Common myeloid progenitor, CD34-positive (primary cell): ENCODE results near the gene DRGX.
A peak's percentile ranks its signal among the peaks of the same experiment; 100 is the strongest.

Experiments used
- CTCF ChIA-PET: fragments of 350-600 bp; sonication (Branson Sonifier 250); formaldehyde crosslinking; loops from one replicate; lab custom pipeline; 2021; ENCODE audit warnings: antibody characterized with exemption; lab: Charles Lee
- POLR2A ChIA-PET: fragments of 350-600 bp; sonication (Branson Sonifier 250); formaldehyde crosslinking; loops from one replicate; lab custom pipeline; 2021; ENCODE audit warnings: antibody characterized with exemption; lab: Charles Lee
- DNase-seq, 3 donors: peaks; one replicate each; pipeline versions ENCODE4 v3.0.0 to v3.0.0-alpha.2; 2013
- H3K27ac ChIP-seq, 2 experiments: 1 replicate in 1 of 2; 2 replicates in 1 of 2; pipeline ENCODE4 v1.7.0; 2013; ENCODE audit warnings: inconsistent platforms in 2 of 2, low read length in 2 of 2, mild to moderate bottlenecking in 2 of 2, low read depth in 1 of 2, moderate library complexity in 1 of 2; ENCODE audit not compliant: severe bottlenecking in 2 of 2, insufficient read depth in 1 of 2, poor library complexity in 1 of 2
- H3K27me3 ChIP-seq, 5 experiments: replicated peaks in 2 of 5; 1 replicate in 3 of 5; 2 replicates in 2 of 5; pipeline versions ENCODE4 v1.6.1 to v1.7.0; 2013; ENCODE audit warnings: low read length in 4 of 5, mild to moderate bottlenecking in 2 of 5, moderate library complexity in 2 of 5, inconsistent platforms in 1 of 5; ENCODE audit not compliant: insufficient read depth in 5 of 5, control insufficient read depth in 4 of 5
- H3K36me3 ChIP-seq, 4 experiments: 1 replicate in 2 of 4; 2 replicates in 2 of 4; pipeline versions ENCODE4 v1.6.1 to v1.7.0; 2013; ENCODE audit warnings: low read length in 3 of 4, control low read depth in 1 of 4, mild to moderate bottlenecking in 1 of 4; ENCODE audit not compliant: control insufficient read depth in 4 of 4, insufficient read depth in 4 of 4
- H3K4me1 ChIP-seq, 4 experiments: 1 replicate in 3 of 4; 2 replicates in 1 of 4; pipeline versions ENCODE4 v1.6.1 to v1.7.1; 2013; ENCODE audit warnings: low read length in 3 of 4, mild to moderate bottlenecking in 3 of 4, control low read depth in 1 of 4, inconsistent platforms in 1 of 4, moderate library complexity in 1 of 4; ENCODE audit not compliant: control insufficient read depth in 4 of 4, insufficient read depth in 4 of 4; ENCODE audit errors: control extremely low read depth in 1 of 4
- H3K4me3 ChIP-seq, 7 experiments: 1 replicate in 4 of 7; 2 replicates in 3 of 7; pipeline versions ENCODE4 v1.5.1 to v1.7.0; 2013; ENCODE audit warnings: mild to moderate bottlenecking in 7 of 7, low read length in 6 of 7, moderate library complexity in 6 of 7, inconsistent platforms in 2 of 7, low read depth in 2 of 7, control low read depth in 1 of 7; ENCODE audit not compliant: insufficient read depth in 4 of 7, control insufficient read depth in 1 of 7; ENCODE audit errors: extremely low read depth in 1 of 7
- H3K9me3 ChIP-seq, 5 experiments: 1 replicate in 4 of 5; 2 replicates in 1 of 5; pipeline versions ENCODE4 v1.6.1 to v1.7.1; 2013; ENCODE audit warnings: low read length in 4 of 5, mild to moderate bottlenecking in 2 of 5, inconsistent platforms in 1 of 5, low read depth in 1 of 5, moderate library complexity in 1 of 5; ENCODE audit not compliant: control insufficient read depth in 4 of 5, insufficient read depth in 2 of 5; ENCODE audit errors: control extremely low read depth in 1 of 5
- WGBS: methylation state at CpG from one replicate; pipeline ENCODE4 v1.1.5; 2013; ENCODE audit not compliant: insufficient coverage; 5-methylcytosine and 5-hydroxymethylcytosine counted together

Gene DRGX

GRCh38 chr10:49329146-49329505, 66.8 kb downstream of the DRGX start:
- no peak overlapping the region for H3K27ac ChIP-seq
- peaks cover 0 to 4% (median 0%) of the 10 kb centered on the region in 5 experiments for H3K27me3 ChIP-seq
- no peaks in the 10 kb centered on the region for H3K9me3 ChIP-seq
- ChIA-PET POLR2A (no interaction called here), CTCF (no interaction called here)
- DNase-seq, result no peak
- no peaks in the 10 kb centered on the region for H3K4me1 ChIP-seq
- 92% methylated on average over 2 of the region's 4 CpGs for WGBS
- H3K4me3 ChIP-seq, result no peak overlapping the region
- H3K36me3 ChIP-seq, result no peaks in the 10 kb centered on the region

- H3K36me3 ChIP-seq, result no peaks in the 10 kb centered on the region
Observed at GRCh38 chr10:49328401-49329145, 67.3 kb downstream of the DRGX start.

GRCh38 chr10:49327036-49327813, 68.7 kb downstream of the DRGX start:
- H3K27me3 ChIP-seq, result peaks cover 0 to 2% (median 0%) of the 10 kb centered on the region in 5 experiments

More at GRCh38 chr10:49328401-49329145, 67.3 kb downstream of the DRGX start:
- DNase-seq, result no peak
- WGBS, result 96% methylated on average over 9 of the region's 9 CpGs
- Histone ChIP-seq H3K27ac (no peak overlapping the region), H3K27me3 (peaks cover 0 to 4% (median 0%) of the 10 kb centered on the region in 5 experiments), H3K9me3 (no peaks in the 10 kb centered on the region), H3K4me1 (no peaks in the 10 kb centered on the region), H3K4me3 (no peak overlapping the region)
- CTCF ChIA-PET, result no interaction called here
- POLR2A ChIA-PET, result no interaction called here

GRCh38 chr10:49325916-49326783, 69.7 kb downstream of the DRGX start:
- no peaks in the 10 kb centered on the region for H3K36me3 ChIP-seq
- 95% methylated on average over 44 of the region's 48 CpGs for WGBS

More at GRCh38 chr10:49327036-49327813, 68.7 kb downstream of the DRGX start:
- H3K9me3 ChIP-seq, result no peaks in the 10 kb centered on the region
- no peak for DNase-seq
- POLR2A ChIA-PET, result no interaction called here
- 92% methylated on average over 4 of the region's 8 CpGs for WGBS
- no peak overlapping the region for H3K4me3 ChIP-seq
- no peak overlapping the region for H3K27ac ChIP-seq
- H3K36me3 ChIP-seq, result no peaks in the 10 kb centered on the region
- CTCF ChIA-PET, result no interaction called here
- H3K4me1 ChIP-seq, result no peaks in the 10 kb centered on the region

GRCh38 chr10:49325131-49325915, 70.6 kb downstream of the DRGX start:
- Histone ChIP-seq H3K4me3 (no peak overlapping the region), H3K36me3 (no peaks in the 10 kb centered on the region), H3K27ac (no peak overlapping the region), H3K4me1 (no peaks in the 10 kb centered on the region), H3K9me3 (no peaks in the 10 kb centered on the region), H3K27me3 (peaks cover 0 to 2% (median 0%) of the 10 kb centered on the region in 5 experiments)
- DNase-seq, result no peak
- WGBS, result 84% methylated on average over 17 of the region's 20 CpGs
- ChIA-PET CTCF (interaction anchor here (1.1 to 1.6 kb wide), 2 partner anchors 82 to 186 kb away, joined by 4 to 5 read pairs; no protein-coding TSS in a partner anchor), POLR2A (no interaction called here)

More at GRCh38 chr10:49325916-49326783, 69.7 kb downstream of the DRGX start:
- no peak overlapping the region for H3K4me3 ChIP-seq
- H3K9me3 ChIP-seq, result no peaks in the 10 kb centered on the region
- POLR2A ChIA-PET, result no interaction called here
- DNase-seq, result no peak
- H3K4me1 ChIP-seq, result no peaks in the 10 kb centered on the region
- no peak overlapping the region for H3K27ac ChIP-seq
- CTCF ChIA-PET, result no interaction called here
- peaks cover 0 to 2% (median 0%) of the 10 kb centered on the region in 5 experiments for H3K27me3 ChIP-seq

GRCh38 chr10:49324711-49325110, 71.2 kb downstream of the DRGX start:
- H3K27me3 ChIP-seq, result peaks cover 0 to 2% (median 0%) of the 10 kb centered on the region in 5 experiments
- 77% methylated on average over 4 of the region's 4 CpGs for WGBS
- no peaks in the 10 kb centered on the region for H3K36me3 ChIP-seq
- peak in 1 of 3 donors; percentile 4 for DNase-seq
- no peaks in the 10 kb centered on the region for H3K9me3 ChIP-seq
- no peak overlapping the region for H3K4me3 ChIP-seq
- H3K4me1 ChIP-seq, result no peaks in the 10 kb centered on the region
- H3K27ac ChIP-seq, result no peak overlapping the region
- ChIA-PET CTCF (interaction anchor here (1.1 to 1.6 kb wide), 3 partner anchors 83 to 188 kb away, joined by 3 to 5 read pairs (median 4); no protein-coding TSS in a partner anchor), POLR2A (no interaction called here)
